ENCODE measurements around the gene HINT1.
A peak's percentile ranks its signal among the peaks of the same experiment; 100 is the strongest.
"Not testable (repeated sequence)": the region's sequence is repeated elsewhere in the genome, so short reads cannot be mapped to it uniquely, and the experiment has no call there.

The HINT1 gene

DNA sequence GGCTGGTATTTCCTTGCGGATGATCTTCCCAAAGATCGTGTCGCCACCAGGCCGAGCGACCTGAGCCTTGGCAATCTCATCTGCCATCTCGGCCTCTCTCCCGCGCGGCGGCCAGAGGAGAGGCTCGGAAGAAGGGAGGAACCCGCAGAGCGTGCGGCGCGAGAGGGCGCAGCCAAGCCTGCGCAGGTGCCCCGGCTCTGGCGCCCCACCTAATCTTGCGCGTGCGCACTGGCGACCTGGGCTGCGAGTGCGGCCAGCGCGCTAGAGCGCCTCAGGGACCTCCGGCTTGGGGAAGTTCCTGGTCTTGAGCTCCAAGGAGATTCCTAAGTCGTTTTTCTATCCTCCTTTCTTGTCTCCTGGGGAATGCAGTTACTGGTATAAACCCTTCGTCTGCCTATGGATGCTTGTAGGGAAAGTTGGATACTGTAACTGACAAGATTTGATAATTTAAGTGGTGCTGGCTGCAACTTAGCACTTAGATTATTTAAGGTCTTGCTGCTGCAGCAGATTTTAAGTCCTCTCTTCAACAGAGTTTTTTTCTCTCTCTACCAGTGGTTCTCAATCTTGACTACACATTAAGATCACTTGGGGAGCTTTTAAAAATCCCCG, at the start of gene HINT1:
Gene HINT1, minus strand, starts transcription at position 138 of the 609 bp plus-strand sequence. Its CDS starts 51 bp downstream, at position 87.
- peak; percentile 63 for DNase-seq

DNA sequence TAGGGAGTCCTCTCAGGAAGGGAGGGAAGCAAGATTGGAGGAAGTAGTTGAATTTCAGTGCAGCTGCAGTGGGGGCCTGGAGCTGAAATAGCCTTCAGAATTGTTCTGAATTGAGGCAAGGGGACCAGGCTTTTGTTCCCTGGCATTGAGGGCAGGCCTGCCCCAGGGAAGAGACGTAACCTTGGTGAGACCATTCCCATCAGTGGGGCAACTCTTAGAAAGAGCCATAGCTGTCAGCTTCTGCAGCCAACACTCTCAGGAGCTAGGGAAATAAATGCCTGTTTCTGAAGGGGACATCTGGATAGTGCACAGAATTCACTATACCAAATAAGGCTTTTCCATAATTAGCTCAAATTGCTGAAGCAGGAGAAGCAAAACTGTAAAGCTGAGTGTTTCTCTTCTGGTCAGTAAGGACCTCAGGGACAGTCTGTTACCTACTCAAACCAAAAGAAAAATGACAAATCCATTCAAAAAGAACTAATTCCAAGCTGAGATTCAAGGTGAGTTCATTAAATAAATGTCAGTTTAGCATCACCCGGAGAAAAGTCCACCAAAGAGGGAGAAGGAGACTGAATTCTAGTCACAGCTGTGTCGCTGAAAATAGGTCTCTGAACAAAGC, 49.7 kb upstream of the HINT1 start:
- no peak for DNase-seq

DNA sequence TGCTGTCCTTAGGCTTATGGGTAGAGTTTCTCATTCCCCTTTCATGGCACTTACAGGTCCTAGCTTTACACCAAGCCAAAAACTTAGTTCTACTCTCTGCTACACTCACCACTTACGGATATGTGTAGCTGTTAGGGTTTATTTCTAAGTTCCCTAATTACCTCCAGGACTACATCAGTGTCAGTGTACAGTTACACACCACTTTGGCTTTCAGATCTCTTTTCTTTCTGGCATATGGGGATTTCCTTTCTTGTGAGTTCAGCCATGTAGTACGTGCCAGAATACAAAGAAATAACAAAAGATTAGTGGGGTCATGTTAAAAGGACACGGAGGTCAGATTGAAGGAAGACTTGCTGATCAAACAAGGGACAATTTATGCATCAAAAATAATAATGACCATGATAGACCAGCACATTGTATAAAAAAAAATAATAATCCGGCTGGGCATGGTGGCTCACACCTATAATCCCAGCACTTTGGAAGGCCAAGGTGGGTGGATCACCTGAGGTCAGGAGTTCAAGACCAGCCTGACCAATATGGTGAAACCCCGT, 47.5 kb upstream of the HINT1 start:
- no peak for DNase-seq

DNA sequence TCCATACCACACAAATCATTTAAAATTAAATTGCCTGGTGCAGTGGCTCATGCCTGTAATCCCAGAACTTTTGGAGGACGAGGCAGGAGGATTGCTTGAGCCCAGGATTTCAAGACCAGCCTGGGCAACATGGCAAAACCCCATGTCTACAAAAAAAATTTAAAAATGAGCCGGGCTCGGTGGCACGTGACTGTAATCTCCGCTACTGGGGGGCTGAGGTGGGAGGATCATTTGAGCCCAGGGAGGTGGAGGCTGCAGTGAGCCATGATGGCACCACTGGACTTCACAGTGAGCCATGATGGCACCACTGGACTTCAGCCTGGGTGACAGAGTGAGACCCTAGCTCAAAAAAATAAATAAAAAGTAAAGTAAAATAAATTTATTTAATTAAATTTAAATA, 46.6 kb upstream of the HINT1 start:
- no peak for DNase-seq

DNA sequence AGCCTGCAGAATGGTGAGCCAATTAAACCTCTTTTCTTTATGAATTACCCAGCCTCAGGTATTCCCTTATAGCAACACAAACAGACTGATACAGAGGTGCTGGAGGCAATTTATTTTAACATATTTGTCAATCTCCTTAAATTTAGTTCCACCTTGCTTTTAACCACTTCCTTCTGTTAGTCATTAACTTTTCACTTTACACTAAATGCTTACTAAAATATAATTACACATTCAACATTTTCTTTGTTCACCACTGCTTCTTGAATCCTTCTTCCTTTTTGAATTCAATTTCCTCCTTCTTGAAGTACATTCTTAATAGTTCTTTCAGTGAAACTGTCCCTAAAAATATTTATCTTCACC, 45.1 kb upstream of the HINT1 start:
- no peak for DNase-seq

DNA sequence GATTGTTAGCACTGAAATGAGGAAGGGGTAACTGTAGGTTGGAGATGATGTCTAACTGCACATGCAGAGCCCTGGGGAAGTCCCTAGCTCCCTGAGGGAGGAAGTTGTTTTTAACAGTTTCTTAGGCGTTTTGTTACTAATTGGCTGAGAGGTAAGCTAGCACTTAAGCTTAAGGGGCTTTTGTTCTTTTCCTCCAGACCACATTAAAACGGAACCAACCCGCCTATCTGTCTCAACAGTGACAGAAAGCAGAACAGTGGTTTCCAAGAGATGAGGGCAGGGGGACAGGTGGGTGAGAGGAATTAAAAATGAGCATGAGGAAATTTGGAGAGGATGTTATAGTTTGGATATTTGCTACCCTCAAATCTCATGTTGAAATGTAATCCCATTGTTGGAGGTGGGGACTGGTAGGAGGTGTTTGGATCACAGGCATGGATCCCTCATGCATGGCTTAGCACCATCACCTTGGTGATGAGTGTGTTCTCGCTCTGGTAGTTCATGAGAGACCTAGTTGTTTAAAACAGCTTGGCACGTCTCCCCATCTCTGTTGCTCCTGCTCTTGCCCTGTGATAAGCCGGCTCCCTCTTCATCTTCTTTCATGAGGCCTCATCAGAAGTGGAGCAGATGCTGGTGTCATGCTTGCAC, 44.6 kb upstream of the HINT1 start:
- peak; percentile 81 for DNase-seq

DNA sequence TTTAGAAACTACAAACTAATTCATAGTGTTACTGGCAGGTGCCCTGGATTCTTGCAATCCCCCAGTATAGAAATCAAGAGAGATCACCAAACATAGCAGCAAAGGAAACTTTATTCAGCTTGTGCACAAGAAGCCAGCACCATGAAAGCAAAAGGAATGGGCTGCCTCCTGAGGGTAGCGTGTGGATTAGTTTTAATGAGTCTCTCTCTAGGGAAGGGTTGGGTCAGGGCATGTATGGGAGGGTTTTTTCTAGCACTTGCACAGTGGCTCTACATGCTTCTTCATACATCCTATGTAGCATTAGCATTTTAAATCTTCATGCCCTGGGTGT, 44.1 kb upstream of the HINT1 start:
- no peak for DNase-seq

DNA sequence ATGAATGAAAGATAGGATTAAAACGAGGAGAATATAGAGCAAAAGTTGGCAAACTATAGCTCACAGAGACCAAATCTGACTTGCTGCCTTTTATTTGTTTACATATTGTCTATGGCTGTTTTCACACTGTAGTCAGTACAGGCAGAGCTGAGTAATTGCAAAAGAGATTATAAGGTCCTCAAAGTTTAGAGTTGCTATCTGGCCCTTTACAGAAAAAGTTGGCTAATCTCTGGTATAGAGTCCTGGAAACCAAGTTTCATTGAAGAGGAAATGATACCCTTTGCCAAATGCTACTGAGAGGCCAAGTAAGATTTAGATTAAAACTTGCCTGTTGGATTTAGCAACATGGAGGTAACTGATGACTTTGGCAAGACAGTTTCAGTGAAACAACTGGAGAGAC, 41.7 kb upstream of the HINT1 start:
- no peak for DNase-seq

DNA sequence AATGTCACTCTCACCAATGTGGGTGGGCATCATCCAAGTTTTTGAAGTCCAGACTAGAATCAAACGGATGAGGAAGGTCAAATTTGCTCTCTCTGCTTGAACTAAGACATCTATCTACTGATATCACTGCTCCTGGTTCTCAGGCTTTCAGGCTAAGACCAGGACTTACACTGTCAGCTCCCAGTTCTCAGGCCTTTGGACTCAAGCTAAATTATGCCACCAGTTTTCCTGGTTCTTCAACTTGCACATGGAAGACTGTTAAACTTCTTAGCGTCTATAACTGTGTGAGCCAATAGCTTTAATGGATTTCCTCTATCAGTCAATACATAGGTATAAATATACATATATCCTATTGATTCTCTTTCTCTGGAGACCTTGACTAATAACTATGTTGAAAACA, 41.0 kb upstream of the HINT1 start:
- no peak for DNase-seq

DNA sequence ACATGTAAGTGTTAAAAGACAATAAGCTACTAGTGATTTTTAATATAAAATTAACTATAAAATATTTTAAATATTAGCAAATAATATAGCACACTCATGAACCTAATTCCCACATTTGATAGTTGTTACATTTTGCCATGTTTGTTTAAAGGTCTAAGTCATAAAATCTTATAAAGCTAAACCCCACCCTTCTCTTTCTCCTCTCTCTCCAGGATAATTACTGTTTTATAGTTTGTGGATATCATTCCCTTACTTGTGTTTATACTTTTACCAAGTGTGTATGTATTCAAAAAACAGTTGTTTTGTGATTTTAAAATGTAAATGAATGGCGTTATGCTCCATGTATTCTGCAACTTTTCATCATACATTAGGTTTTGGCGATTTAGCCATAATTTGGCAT, 39.9 kb upstream of the HINT1 start:
- no peak for DNase-seq

DNA sequence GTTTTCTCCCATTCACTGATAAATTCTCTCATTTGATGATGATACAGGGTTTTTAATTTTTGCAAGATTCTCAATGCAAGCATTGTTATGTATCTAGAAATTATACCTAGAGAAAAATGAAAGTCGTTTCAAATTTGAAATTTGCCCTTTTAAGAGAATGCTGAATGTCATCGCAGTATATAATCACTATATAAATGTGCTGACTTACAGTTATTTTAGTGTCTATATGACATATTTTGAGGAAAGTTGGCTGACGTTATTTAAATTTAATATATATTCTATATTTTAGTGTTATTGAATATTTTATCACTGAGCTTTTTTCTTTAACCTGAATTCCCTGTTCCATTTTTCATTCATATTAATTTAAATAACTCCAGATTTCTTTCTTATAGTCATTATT, 35.5 kb upstream of the HINT1 start:
- DNase-seq, result no peak

DNA sequence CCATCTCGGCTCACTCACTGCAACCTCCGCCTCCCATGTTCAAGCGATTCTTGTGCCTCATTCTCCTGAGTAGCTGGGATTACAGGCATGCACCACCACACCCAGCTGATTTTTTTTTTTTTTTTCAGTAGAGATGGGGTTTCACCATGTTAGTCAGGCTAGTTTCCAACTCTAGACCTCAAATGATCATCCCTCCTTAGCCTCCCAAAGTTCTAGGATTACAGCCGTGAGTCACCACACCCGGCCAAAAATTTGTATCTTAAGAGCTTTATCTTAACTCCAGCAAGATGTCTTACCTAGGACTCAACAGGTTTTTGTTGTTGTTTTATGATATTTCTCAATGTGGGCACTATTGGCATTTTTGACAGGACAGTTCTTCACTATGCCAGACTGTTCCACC, 33.6 kb upstream of the HINT1 start:
- DNase-seq, result no peak

DNA sequence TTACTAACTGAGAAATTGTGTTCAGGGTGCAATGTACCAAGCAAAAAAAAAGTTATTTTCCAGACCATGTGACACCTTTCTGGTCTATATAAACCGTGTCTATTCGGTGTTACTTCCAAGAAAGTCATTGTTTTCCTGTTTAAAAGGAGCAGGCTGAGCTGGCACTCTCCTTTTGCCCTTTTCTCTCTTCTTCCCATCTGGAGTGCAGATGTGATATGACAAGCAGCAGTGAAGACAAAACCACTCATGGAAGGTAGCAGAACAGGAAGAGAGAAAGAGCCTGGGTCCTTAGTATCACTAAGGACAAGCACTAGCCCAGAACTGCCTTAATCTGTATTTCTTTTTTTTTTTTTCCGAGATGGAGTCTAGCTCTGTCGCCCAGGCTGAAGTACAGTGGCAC, 31.3 kb upstream of the HINT1 start:
- DNase-seq, result no peak

DNA sequence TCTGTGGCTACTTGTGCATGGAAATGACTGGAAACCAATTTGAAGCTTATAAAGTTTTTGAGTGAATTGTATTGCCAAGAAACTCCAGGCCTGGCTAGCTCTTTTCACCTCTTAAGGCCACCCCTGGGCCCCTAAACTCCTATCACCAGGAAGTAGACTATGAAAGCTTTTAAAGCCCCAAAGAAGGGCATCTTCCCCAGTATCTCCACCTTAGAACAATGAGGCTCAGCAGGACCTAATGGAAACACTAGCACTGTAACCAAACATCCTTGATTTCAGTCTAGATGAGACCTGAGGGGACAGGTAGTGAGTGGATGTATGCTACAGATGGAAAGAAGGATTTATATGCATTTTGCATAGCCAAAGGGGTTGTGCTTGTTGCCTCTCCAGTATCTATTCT, 30.6 kb upstream of the HINT1 start:
- no peak for DNase-seq

DNA sequence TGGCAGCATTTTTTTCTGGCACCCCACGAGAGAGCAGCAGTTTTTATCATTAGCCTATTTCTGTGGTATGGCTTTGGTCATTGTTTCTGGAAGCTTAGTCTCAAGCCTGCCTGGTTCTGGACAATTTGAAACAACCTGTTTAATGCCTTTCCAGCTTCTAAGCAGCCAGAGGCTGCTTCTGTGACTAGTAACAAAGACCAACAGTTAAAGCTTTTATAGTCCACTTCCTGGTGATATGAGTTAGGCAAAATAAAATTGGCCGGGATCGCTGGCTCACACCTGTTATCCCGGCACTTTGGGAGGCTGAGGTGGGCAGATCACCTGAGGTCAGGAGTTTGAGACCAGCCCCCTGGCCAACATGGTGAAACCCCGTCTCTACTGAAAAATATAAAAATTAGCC, 29.7 kb upstream of the HINT1 start:
- no peak for DNase-seq

DNA sequence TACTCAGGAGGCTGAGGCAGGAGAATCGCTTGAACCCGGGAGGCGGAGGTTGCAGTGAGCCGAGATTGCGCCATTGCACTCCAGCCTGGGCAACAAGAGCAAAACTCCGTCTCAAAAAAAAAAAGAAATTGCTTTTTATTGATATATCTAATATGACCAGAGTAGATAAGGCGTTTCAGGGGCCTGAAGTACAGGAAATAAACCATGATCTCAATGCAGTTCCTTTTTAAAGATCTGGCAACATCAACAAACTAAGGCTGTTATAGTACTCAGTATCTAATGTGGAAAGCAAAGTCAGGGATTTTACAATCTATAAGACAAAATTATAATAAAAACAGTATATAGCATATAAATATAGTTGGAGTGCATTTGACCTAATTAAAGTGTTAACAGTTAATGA, 28.8 kb upstream of the HINT1 start:
- DNase-seq, result not testable (repeated sequence)

DNA sequence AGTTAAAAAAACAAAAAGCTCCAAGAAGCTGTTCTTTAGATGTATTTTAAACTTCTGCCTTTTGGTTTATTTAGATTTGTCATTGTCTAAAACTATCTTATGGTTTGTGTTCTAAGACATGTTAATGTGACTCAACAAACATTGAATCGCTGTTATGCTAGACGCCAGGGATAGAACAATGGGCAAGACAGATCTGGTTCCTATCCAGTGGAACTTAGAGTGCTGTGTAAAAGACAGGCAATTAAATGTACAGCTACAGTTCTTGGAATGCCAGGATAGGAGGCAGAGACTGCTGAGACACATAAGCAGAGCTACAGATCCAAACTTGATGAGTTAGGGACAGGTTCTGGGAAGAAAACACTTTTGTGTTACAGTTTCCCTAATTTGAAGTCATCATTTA, 28.1 kb upstream of the HINT1 start:
- no peak for DNase-seq

DNA sequence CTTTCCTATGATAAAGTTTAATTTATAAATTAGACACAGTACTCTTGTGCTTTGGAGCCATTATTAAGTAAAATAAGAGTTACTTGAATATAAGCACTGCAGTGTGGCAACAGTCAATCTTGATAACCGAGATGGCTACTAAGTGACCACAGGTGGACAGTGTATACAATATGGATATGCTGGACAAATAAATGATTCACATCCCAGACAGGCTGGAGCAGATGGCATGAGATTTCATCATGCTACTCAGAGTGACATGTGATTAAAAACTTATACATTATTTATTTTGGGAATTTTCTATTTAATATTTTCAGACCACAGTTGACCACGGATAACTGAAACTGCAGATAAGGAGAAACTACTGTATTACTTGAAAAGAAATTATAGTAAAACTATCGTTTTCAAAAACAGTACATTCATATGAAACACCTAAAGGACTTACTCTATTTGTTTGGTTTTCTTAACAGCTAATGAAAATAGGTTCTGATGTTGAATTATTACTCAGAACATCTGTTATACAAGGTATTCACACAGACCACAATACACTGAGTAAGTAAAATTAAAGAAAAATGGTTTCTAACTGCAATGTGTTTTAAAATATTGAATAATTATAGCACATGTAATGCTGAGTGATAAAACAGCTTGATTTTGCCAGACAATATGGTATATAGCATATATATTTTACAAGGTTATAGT, 21.7 kb upstream of the HINT1 start:
- DNase-seq, result no peak

DNA sequence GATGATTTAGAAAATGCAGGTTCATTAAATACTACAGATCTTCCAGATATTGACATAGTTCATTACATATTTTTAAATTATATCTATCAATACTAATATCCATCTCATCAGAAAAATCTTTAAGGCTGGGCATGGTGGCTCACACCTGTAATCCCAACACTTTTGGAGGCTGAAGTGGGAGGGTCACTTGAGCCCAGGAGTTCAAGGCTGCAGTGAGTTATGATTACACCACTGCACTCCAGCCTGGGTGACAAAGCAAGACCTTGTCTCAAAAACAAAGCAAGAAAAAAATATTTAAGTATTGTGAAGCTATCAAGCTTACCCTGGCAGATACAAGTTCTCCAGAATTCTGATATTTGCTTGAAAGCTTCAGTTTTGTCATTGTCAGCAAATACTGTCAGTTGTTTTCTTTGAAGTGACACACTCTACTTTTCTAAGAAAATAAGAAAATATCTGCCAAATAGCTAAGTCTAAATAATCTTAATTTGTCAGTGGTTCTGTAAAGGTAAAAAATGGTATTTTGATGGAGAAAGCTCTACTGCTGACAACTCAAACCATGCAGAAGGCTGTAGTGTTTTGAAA, 20.6 kb upstream of the HINT1 start:
- no peak for DNase-seq

DNA sequence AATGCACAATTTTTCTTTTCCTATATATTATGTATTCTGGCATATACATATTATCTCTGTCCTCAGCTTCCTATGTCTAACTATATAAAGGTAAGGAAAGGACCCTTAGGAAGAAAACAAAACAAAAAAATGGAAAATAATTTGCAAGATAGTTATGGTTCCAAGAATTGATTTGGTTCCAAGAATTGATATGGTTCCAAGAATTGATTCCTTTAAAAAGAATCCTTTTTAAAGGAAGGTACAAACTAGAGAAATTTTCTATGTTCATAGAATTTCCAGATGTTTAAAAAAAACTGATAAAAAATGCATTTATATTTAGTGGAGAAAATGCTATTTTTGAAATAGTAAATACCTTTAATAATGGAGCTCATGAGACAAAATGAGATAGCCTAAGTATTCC, 17.8 kb upstream of the HINT1 start:
- no peak for DNase-seq

DNA sequence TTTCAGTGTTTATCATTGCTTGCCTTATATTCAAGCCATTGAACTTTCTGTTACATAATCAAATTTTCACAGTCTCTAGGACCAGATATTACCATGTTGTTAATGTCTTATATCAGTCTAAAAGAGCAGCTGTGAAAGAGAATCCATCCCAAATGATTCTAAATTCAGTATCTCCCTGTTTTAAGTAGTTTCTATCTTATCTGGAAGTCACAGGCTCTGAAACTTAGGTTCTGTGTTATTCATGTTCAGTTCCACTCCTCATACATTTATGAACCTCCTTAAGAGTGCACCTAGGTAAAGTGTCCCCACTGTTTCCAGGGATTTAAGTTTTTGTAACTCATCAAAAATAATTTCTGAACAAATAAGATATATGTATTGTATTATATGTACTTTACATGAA, 15.4 kb upstream of the HINT1 start:
- DNase-seq, result no peak

DNA sequence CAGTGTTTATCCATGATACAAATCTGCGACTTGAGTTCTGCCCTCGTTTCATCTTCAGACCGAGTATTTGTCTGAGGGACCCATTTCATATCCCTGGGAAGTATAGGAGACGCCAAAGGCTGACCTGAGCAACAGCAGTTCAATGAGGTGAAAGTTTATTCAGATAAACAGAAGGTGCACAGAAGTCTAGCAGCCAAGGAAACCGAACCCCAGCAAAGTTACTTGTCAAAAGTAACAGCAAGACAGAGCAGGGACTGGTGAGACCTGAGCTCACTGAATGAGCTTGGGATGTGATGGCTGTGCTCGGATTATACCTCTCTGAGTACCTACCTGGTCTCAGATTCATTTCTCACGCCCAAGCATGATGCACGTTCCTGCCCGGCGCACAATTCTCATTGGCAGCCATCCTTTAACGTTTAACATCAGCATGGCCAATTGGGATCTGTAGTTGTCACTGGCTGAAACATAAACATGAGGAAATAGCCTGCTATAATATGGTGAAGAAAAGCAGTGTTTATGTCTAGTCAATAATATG, 6.3 kb upstream of the HINT1 start:
- no peak for DNase-seq

DNA sequence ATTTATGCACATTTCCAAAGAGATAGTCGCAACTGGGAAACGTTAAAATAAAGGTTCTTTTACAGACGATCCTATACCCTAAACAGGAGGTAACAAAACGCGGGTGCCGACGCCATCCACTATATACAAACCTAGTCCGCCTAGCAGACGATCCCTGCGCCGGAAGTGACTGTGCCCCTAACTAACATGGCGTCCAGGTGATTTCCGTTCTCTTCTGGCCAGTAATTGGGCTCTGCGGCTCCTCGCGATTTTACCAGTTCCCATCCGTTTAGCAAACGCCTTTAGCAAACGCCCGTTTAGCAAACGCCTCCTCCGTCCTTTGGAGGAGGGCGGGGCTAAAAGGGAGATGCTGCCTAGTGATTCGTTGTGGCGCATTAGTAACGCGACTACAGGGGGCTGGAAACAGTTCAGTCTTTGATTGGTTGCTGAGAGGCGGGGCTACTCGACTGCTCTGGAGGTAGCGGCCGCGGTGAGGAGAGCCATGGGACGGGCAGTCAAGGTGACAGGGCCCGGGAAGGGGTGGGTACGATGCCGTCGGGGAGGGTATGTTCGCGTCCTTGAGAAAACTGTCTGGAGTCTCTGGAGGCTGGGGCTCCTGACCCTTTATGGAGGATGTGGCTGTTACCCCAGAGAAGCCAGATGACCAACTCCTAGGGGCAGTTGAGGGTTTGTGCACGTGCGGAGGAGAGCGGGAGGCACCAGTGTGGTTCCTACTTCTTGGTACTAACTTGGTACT, 5.7 kb upstream of the HINT1 start, which contains the start of gene LYRM7:
Gene LYRM7, plus strand, starts transcription at position 405 of the 736 bp plus-strand sequence. Its CDS starts 77 bp downstream, at position 482.
- DNase-seq, result peak; percentile 94
